Sigmoid colon (tissue), 7 donors: ENCODE data around the gene MLLT6. TPM values are rescaled to one million over a fixed set of nuclear protein-coding genes. Genes with fewer than 3 reads are reported as not detected.

Source experiments
- DNase-seq: peaks from one replicate; pipeline ENCODE4 v3.0.0-alpha.2; 2019
- H3K27ac ChIP-seq, 4 donors: fragments of 200-600 bp; sonication (generic); one replicate each; pipeline ENCODE4 v1.5.1; 2016 to 2019; ENCODE audit warnings: mild to moderate bottlenecking in 1 of 4
- H3K27me3 ChIP-seq, 3 donors: fragments of 200-600 bp; sonication (generic); one replicate each; pipeline ENCODE4 v1.5.1; 2019; ENCODE audit warnings: mild to moderate bottlenecking in 1 of 3
- H3K36me3 ChIP-seq, 4 donors: fragments of 200-600 bp; sonication (generic); one replicate each; pipeline ENCODE4 v1.5.1; 2016 to 2019
- H3K4me1 ChIP-seq, 4 donors: fragments of 200-600 bp; sonication (generic); one replicate each; pipeline ENCODE4 v1.5.1; 2017 to 2019
- H3K4me3 ChIP-seq, 4 donors: fragments of 200-600 bp; sonication (generic); one replicate each; pipeline ENCODE4 v1.5.1; 2017 to 2019; ENCODE audit warnings: mild to moderate bottlenecking in 2 of 4, moderate library complexity in 1 of 4
- H3K9me3 ChIP-seq, 4 donors: fragments of 200-600 bp in 3 of 4; sonication (generic) in 3 of 4; one replicate each; pipeline versions ENCODE4 v1.5.1 to v1.6.1; 2013 to 2019
- EP300 ChIP-seq, 4 donors: sonication (generic); formaldehyde crosslinking; IDR thresholded peaks; one replicate each; pipeline ENCODE4 v1.6.1; 2017; ENCODE audit warnings: antibody characterized with exemption in 4 of 4
- POLR2A ChIP-seq, 2 donors: fragments of 450-650 bp; IDR thresholded peaks; one replicate each; pipeline ENCODE4 v1.6.1; 2016; ENCODE audit warnings: antibody characterized with exemption in 2 of 2, mild to moderate bottlenecking in 2 of 2, moderate library complexity in 2 of 2
- POLR2AphosphoS5 ChIP-seq, 4 donors: sonication (generic); formaldehyde crosslinking; IDR thresholded peaks; one replicate each; pipeline ENCODE4 v1.6.1; 2017; ENCODE audit warnings: antibody characterized with exemption in 4 of 4
- WGBS, 2 donors: extraction: QIAGEN DNeasy Blood & Tissue Kit; methylation state at CpG; one replicate each; pipeline ENCODE4 v1.1.7; 2013; 5-methylcytosine and 5-hydroxymethylcytosine counted together
- intact Hi-C: fragments of 100-400 bp; cut with DNase I; formaldehyde crosslinking; loops from one replicate; pipeline ENCODE4 v1.15.1; 2023
- polyA plus RNA-seq, 3 donors: library from polyadenylated mRNA; stranded (reverse); fragments of 200-250 nt; gene quantifications; one replicate each; pipeline ENCODE4 v1.2.3, GENCODE V29; 2013
- total RNA-seq, 4 donors: library from RNA; depleted of rRNA; stranded (reverse); fragments of >200 nt; gene quantifications; one replicate each; pipeline ENCODE4 v1.1.0, GENCODE V29; 2016
- TF ChIP-seq, protein P1 (sequence below), 4 experiments: fragments of 450-650 bp in 3 of 4; fragments of 200-600 bp in 1 of 4; IDR thresholded peaks; one replicate each; pipeline ENCODE4 v1.5.1; 2016 to 2019; ENCODE audit warnings: antibody characterized with exemption in 4 of 4, mild to moderate bottlenecking in 3 of 4, moderate library complexity in 2 of 4
- donor health status: healthy with polysubstance abuse.
- donor health status: Bipolar disorder and iron deficiency.
- donor health status: healthy.

Gene MLLT6
- total and polyA plus RNA-seq, 7 donors, result 15.3 to 90.3 (median 51.5) TPM

DNA sequence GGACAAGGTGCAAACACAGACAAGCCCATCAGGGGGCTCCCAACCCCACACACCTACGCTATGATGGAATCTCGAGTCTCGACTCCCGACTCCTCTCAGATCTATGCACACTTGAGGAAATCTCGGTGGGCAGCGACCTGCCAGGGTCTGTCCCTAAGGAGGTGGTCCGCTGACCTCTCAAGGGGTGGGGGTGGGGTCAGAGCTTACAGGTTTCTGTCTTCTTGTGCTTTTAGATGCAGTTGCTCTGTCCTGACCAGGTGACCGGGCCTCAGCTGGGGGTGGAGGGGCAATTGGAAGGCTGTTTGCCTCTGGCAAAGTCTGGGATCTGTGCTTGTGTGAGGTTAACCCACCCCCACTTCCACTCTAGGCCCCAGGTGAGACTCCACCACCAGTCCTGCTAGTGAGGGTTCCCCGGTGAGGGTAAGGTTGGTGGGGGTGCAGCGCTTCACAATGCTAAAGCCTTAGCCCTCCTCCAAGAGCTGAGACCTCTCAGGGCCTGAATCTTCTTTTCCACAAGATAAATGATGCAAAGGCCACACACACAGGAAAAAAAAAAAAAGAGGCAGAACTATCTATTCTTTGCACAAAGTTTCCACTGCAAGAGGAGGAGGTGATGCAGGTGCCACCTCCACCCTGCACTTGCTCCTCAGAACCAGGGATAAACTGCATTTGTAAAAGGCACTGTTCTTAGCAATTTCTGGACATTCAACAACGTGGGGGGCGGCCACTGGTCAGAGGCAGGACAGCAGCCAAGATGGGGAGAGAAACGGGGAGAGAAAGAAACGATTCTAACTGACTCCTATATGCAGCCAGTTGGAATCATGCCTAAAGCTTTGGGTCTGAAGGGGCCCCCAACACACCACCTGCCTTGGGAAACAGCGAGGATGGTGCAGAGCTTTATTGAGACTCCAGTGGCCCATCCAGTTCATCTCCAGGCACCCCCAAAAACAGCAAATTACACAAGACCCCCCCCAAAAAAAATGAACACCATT is 29.2 kb downstream of the MLLT6 start:
- no peak for TF ChIP-seq POLR2A (IDR thresholded peaks at IDR 0.05)
- no peak for TF ChIP-seq POLR2AphosphoS5 (IDR thresholded peaks at IDR 0.05)
- TF ChIP-seq EP300 (IDR thresholded peaks at IDR 0.05), result no peak
- peaks cover 2 to 39% (median 35%) of the 10 kb centered on the region in 4 donors for H3K4me1 ChIP-seq
- H3K4me3 ChIP-seq, result no peak overlapping the region
- H3K27me3 ChIP-seq, result no peaks in the 10 kb centered on the region
- peaks cover 0 to 47% (median 14%) of the 10 kb centered on the region in 4 donors for H3K36me3 ChIP-seq
- intact Hi-C loops, result loop anchor here (5.0 kb wide), 1 partner anchor 42 kb away; no protein-coding TSS in a partner anchor
- WGBS, 2 donors, result 61 to 72% methylated on average over 15 of the region's 15 CpGs
- no peak overlapping the region for H3K27ac ChIP-seq
- H3K9me3 ChIP-seq, result no peaks in the 10 kb centered on the region
- no peak for DNase-seq

- TF ChIP-seq POLR2AphosphoS5 (IDR thresholded peaks at IDR 0.05) (peak in 1 of 4 donors; percentile 20), POLR2A (IDR thresholded peaks at IDR 0.05) (no peak)
- TF ChIP-seq, protein P1, sequence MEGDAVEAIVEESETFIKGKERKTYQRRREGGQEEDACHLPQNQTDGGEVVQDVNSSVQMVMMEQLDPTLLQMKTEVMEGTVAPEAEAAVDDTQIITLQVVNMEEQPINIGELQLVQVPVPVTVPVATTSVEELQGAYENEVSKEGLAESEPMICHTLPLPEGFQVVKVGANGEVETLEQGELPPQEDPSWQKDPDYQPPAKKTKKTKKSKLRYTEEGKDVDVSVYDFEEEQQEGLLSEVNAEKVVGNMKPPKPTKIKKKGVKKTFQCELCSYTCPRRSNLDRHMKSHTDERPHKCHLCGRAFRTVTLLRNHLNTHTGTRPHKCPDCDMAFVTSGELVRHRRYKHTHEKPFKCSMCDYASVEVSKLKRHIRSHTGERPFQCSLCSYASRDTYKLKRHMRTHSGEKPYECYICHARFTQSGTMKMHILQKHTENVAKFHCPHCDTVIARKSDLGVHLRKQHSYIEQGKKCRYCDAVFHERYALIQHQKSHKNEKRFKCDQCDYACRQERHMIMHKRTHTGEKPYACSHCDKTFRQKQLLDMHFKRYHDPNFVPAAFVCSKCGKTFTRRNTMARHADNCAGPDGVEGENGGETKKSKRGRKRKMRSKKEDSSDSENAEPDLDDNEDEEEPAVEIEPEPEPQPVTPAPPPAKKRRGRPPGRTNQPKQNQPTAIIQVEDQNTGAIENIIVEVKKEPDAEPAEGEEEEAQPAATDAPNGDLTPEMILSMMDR (IDR thresholded peaks at IDR 0.05), result peak; percentile 95 to 99 (median 96)
- intact Hi-C loops, result loop anchor here (1.0 kb wide), 1 partner anchor 58 kb away; no protein-coding TSS in a partner anchor
- H3K27me3 ChIP-seq, result no peaks in the 10 kb centered on the region
- peaks cover 2 to 33% (median 29%) of the 10 kb centered on the region in 4 donors for H3K4me1 ChIP-seq
- peaks cover 0 to 55% (median 15%) of the 10 kb centered on the region in 4 donors for H3K36me3 ChIP-seq
- H3K27ac ChIP-seq, result peak overlapping the region in 1 of 4 donors; percentile 14
- H3K9me3 ChIP-seq, result no peaks in the 10 kb centered on the region
- no peak overlapping the region for H3K4me3 ChIP-seq
- no peak for DNase-seq
- 45 to 53% methylated on average over 23 of the region's 23 CpGs for WGBS, 2 donors
Observed at GRCh38 chr17:38735161-38735997, 30.3 kb downstream of the MLLT6 start.

- TF ChIP-seq POLR2A (IDR thresholded peaks at IDR 0.05) (no peak), POLR2AphosphoS5 (IDR thresholded peaks at IDR 0.05) (no peak), EP300 (IDR thresholded peaks at IDR 0.05) (no peak)
- TF ChIP-seq, protein P1 (IDR thresholded peaks at IDR 0.05), result no peak
- no peak overlapping the region for H3K27ac ChIP-seq
- no peak overlapping the region for H3K4me3 ChIP-seq
- H3K9me3 ChIP-seq, result no peaks in the 10 kb centered on the region
- H3K27me3 ChIP-seq, result no peaks in the 10 kb centered on the region
- peaks cover 0 to 53% (median 15%) of the 10 kb centered on the region in 4 donors for H3K36me3 ChIP-seq
- peaks cover 0 to 37% (median 30%) of the 10 kb centered on the region in 4 donors for H3K4me1 ChIP-seq
- intact Hi-C loops, result no loop called here
- no peak for DNase-seq
- 87 to 90% methylated on average over 14 of the region's 14 CpGs for WGBS, 2 donors
Observed at GRCh38 chr17:38738007-38738662, 33.1 kb downstream of the MLLT6 start.

- no peaks in the 10 kb centered on the region for H3K27me3 ChIP-seq
- intact Hi-C loops, result no loop called here
- no peaks in the 10 kb centered on the region for H3K9me3 ChIP-seq
- TF ChIP-seq EP300 (IDR thresholded peaks at IDR 0.05) (no peak), POLR2A (IDR thresholded peaks at IDR 0.05) (no peak), POLR2AphosphoS5 (IDR thresholded peaks at IDR 0.05) (no peak)
- TF ChIP-seq, protein P1 (IDR thresholded peaks at IDR 0.05), result no peak
- no peak overlapping the region for H3K4me3 ChIP-seq
- no peak for DNase-seq
- H3K27ac ChIP-seq, result no peak overlapping the region
- H3K36me3 ChIP-seq, result peaks cover 0 to 48% (median 15%) of the 10 kb centered on the region in 4 donors
- 94 to 95% methylated on average over 16 of the region's 16 CpGs for WGBS, 2 donors
- peaks cover 0 to 43% (median 33%) of the 10 kb centered on the region in 4 donors for H3K4me1 ChIP-seq
Observed at GRCh38 chr17:38738686-38739085, 33.6 kb downstream of the MLLT6 start.
